H1 (cell line): ENCODE results near the gene GRPR. TPM values are rescaled to one million over a fixed set of nuclear protein-coding genes. Genes with fewer than 3 reads are reported as not detected.

Source experiments
- CTCF ChIA-PET: fragments of 300-600 bp; sonication (Branson Sonifier 250); formaldehyde crosslinking; loops from one replicate; lab custom pipeline; 2021; ENCODE audit not compliant: partially characterized antibody; lab: Charles Lee
- POLR2A ChIA-PET: fragments of 300-600 bp; sonication (Branson Sonifier 250); formaldehyde crosslinking; loops from one replicate; lab custom pipeline; 2021; ENCODE audit warnings: inconsistent platforms; ENCODE audit not compliant: partially characterized antibody; lab: Charles Lee
- DNase-seq, 2 experiments: peaks; one replicate each; pipeline versions ENCODE4 v3.0.0 to v3.0.0-alpha.2; 2010 to 2022; ENCODE audit warnings: low spot score in 2 of 2, low read depth in 1 of 2, mixed read lengths in 1 of 2
- FAIRE-seq: peaks from 2 replicates; lab custom pipeline; 2011; peaks lifted over from hg19 to GRCh38; lab: Jason Lieb, UNC
- H2AFZ ChIP-seq: 2 replicates; pipeline ENCODE4 v1.8.1; 2012; ENCODE audit warnings: low read length, inconsistent platforms
- H2AK5ac ChIP-seq: 2 replicates; pipeline ENCODE4 v1.6.1; 2013; ENCODE audit warnings: low read depth, low read length
- H2BK120ac ChIP-seq: replicated peaks from 2 replicates; pipeline ENCODE3; 2013; ENCODE audit warnings: low read depth, low read length, inconsistent platforms
- H2BK12ac ChIP-seq: 2 replicates; pipeline ENCODE4 v1.6.1; 2013; ENCODE audit warnings: low read depth, low read length
- H2BK15ac ChIP-seq: 2 replicates; pipeline ENCODE4 v1.6.1; 2013; ENCODE audit warnings: low read length
- H2BK20ac ChIP-seq: 2 replicates; pipeline ENCODE4 v1.6.1; 2013; ENCODE audit warnings: low read length
- H2BK5ac ChIP-seq: 2 replicates; pipeline ENCODE4 v1.6.1; 2013; ENCODE audit warnings: low read depth, low read length
- H3K14ac ChIP-seq: 2 replicates; pipeline ENCODE4 v1.6.1; 2013; ENCODE audit warnings: inconsistent platforms; ENCODE audit not compliant: insufficient read length
- H3K18ac ChIP-seq: 2 replicates; pipeline ENCODE4 v1.6.1; 2013; ENCODE audit warnings: low read length; ENCODE audit errors: extremely low read depth
- H3K23ac ChIP-seq: 2 replicates; pipeline ENCODE4 v1.6.1; 2013; ENCODE audit warnings: inconsistent platforms; ENCODE audit not compliant: insufficient read length
- H3K23me2 ChIP-seq: 2 replicates; pipeline ENCODE4 v1.6.1; 2013; ENCODE audit warnings: low read depth, low read length
- H3K27ac ChIP-seq: 2 replicates; pipeline ENCODE4 v1.6.1; 2011; ENCODE audit warnings: low read depth, low read length, inconsistent platforms
- H3K27me3 ChIP-seq, 4 experiments: replicated peaks in 1 of 4; 1 replicate in 1 of 4; 2 replicates in 3 of 4; pipeline versions ENCODE4 v1.6.1 to v1.8.1; 2011 to 2013; ENCODE audit warnings: low read length in 3 of 4, mild to moderate bottlenecking in 3 of 4, inconsistent platforms in 2 of 4, mixed read lengths in 2 of 4, moderate library complexity in 1 of 4; ENCODE audit not compliant: control insufficient read depth in 3 of 4, insufficient read depth in 3 of 4; ENCODE audit errors: extremely low read depth in 1 of 4
- H3K36me3 ChIP-seq, 4 experiments: 2 replicates each; pipeline versions ENCODE4 v1.6.1 to v1.8.1; 2011 to 2013; ENCODE audit warnings: mild to moderate bottlenecking in 4 of 4, low read length in 3 of 4, moderate library complexity in 2 of 4, control low read depth in 1 of 4, inconsistent platforms in 1 of 4; ENCODE audit not compliant: insufficient read depth in 4 of 4, control insufficient read depth in 2 of 4
- H3K4ac ChIP-seq: replicated peaks from 2 replicates; pipeline ENCODE3; 2013; ENCODE audit warnings: low read length, low read depth, mixed read lengths, inconsistent platforms; ENCODE audit not compliant: insufficient read length
- H3K4me1 ChIP-seq, 4 experiments: replicated peaks in 1 of 4; 1 replicate in 1 of 4; 2 replicates in 3 of 4; pipeline versions ENCODE4 v1.6.1 to v1.8.1; 2011 to 2013; ENCODE audit warnings: low read length in 3 of 4, inconsistent platforms in 2 of 4, mixed read lengths in 1 of 4; ENCODE audit not compliant: insufficient read depth in 4 of 4, control insufficient read depth in 3 of 4
- H3K4me2 ChIP-seq, 2 experiments: 2 replicates each; pipeline versions ENCODE4 v1.6.1 to v1.8.1; 2011 to 2013; ENCODE audit warnings: low read depth in 2 of 2, low read length in 2 of 2, control low read depth in 1 of 2, inconsistent platforms in 1 of 2, mild to moderate bottlenecking in 1 of 2; ENCODE audit not compliant: insufficient read depth in 1 of 2
- H3K4me3 ChIP-seq, 4 experiments: fragments of 200-600, 300-600 bp in 1 of 4; sonication (generic), shearing (Covaris generic), sonication (Bioruptor Twin) in 1 of 4; 2 replicates each; pipeline versions ENCODE4 v1.5.1 to v1.8.1; 2011 to 2016; ENCODE audit warnings: low read length in 4 of 4, low read depth in 3 of 4, control low read depth in 2 of 4, inconsistent platforms in 2 of 4, mild to moderate bottlenecking in 2 of 4, mixed read lengths in 1 of 4, moderate library complexity in 1 of 4; ENCODE audit not compliant: insufficient read depth in 2 of 4; ENCODE audit errors: extremely low read depth in 1 of 4
- H3K56ac ChIP-seq: replicated peaks from 2 replicates; pipeline ENCODE3; 2013; ENCODE audit warnings: low read depth, mild to moderate bottlenecking, mixed read lengths, low read length, inconsistent platforms; ENCODE audit not compliant: insufficient read length
- H3K79me1 ChIP-seq: 2 replicates; pipeline ENCODE4 v1.6.1; 2013; ENCODE audit warnings: low read depth, low read length, control low read depth
- H3K79me2 ChIP-seq, 2 experiments: 2 replicates each; pipeline versions ENCODE4 v1.6.1 to v1.8.1; 2012 to 2013; ENCODE audit warnings: low read length in 2 of 2, mild to moderate bottlenecking in 2 of 2, inconsistent platforms in 1 of 2; ENCODE audit not compliant: insufficient read depth in 2 of 2, control insufficient read depth in 1 of 2
- H3K9ac ChIP-seq, 4 experiments: replicated peaks in 1 of 4; 1 replicate in 1 of 4; 2 replicates in 3 of 4; pipeline versions ENCODE4 v1.6.1 to v1.8.1; 2011 to 2013; ENCODE audit warnings: low read depth in 3 of 4, low read length in 3 of 4, control low read depth in 2 of 4, mild to moderate bottlenecking in 2 of 4, moderate library complexity in 2 of 4, inconsistent platforms in 1 of 4; ENCODE audit errors: extremely low read depth in 1 of 4
- H3K9me3 ChIP-seq, 2 experiments: 2 replicates each; pipeline versions ENCODE4 v1.6.1 to v1.8.1; 2012 to 2013; ENCODE audit warnings: mild to moderate bottlenecking in 2 of 2, moderate library complexity in 2 of 2, control low read depth in 1 of 2, inconsistent platforms in 1 of 2, low read depth in 1 of 2, low read length in 1 of 2, mixed read lengths in 1 of 2; ENCODE audit not compliant: insufficient read depth in 2 of 2
- H4K20me1 ChIP-seq, 2 experiments: replicated peaks in 1 of 2; 2 replicates each; pipeline versions ENCODE3 to v1.8.1; 2011 to 2013; ENCODE audit warnings: inconsistent platforms in 2 of 2, low read length in 2 of 2, mild to moderate bottlenecking in 1 of 2; ENCODE audit not compliant: insufficient read depth in 2 of 2, control insufficient read depth in 1 of 2
- H4K5ac ChIP-seq: 2 replicates; pipeline ENCODE4 v1.6.1; 2013; ENCODE audit warnings: low read length, low read depth, mixed read lengths, inconsistent platforms; ENCODE audit not compliant: insufficient read length
- H4K8ac ChIP-seq: 2 replicates; pipeline ENCODE4 v1.8.0; 2013; ENCODE audit warnings: mild to moderate bottlenecking, moderate library complexity, low read length, inconsistent platforms; ENCODE audit not compliant: insufficient read depth; ENCODE audit errors: extremely low read depth
- H4K91ac ChIP-seq: replicated peaks from 2 replicates; pipeline ENCODE3; 2013; ENCODE audit warnings: low read length, mixed read lengths, inconsistent platforms; ENCODE audit not compliant: insufficient read length
- BCL11A ChIP-seq, 2 experiments: IDR thresholded peaks; one replicate each; pipeline ENCODE4 v1.6.1; 2011; ENCODE audit warnings: low read depth in 2 of 2, low read length in 2 of 2, mild to moderate bottlenecking in 2 of 2
- HDAC6 ChIP-seq: IDR thresholded peaks from one replicate; pipeline ENCODE4 v1.7.1; 2012; ENCODE audit warnings: low read depth, mild to moderate bottlenecking, inconsistent platforms, low read length, moderate library complexity
- RAD21 ChIP-seq, 2 experiments: IDR thresholded peaks in 1 of 2; conservative IDR thresholded peaks in 1 of 2; 2 replicates each; pipeline ENCODE4 v1.6.1; 2011; ENCODE audit warnings: low read depth in 2 of 2, low read length in 2 of 2, improper control_type of control experiment in 1 of 2, inconsistent platforms in 1 of 2, mild to moderate bottlenecking in 1 of 2, moderate library complexity in 1 of 2
- SIN3A ChIP-seq, 2 experiments: IDR thresholded peaks in 1 of 2; conservative IDR thresholded peaks in 1 of 2; 2 replicates each; pipeline ENCODE4 v1.6.1; 2011 to 2012; ENCODE audit warnings: low read length in 2 of 2, improper control_type of control experiment in 1 of 2, low read depth in 1 of 2, mild to moderate bottlenecking in 1 of 2
- TBP ChIP-seq: IDR thresholded peaks from 2 replicates; pipeline ENCODE4 v1.6.1; 2011; ENCODE audit warnings: low read depth, low read length, improper control_type of control experiment
- WGBS, 2 experiments: shearing (Covaris generic) in 1 of 2; methylation state at CpG; one replicate each; pipeline versions ENCODE4 v1.1.6 to v1.1.7; 2013 to 2015; ENCODE audit warnings: low lambda C conversion rate in 2 of 2, mixed read lengths in 2 of 2, inconsistent platforms in 1 of 2, low coverage in 1 of 2, missing lambda C conversion rate in 1 of 2; ENCODE audit not compliant: insufficient replicate concordance in 2 of 2, insufficient coverage in 1 of 2, insufficient read length in 1 of 2; ENCODE audit errors: extremely low coverage in 1 of 2, missing lambda C conversion rate in 1 of 2; 5-methylcytosine and 5-hydroxymethylcytosine counted together
- long read RNA-seq, 2 experiments: library from RNA in 1 of 2; library from capped mRNA in 1 of 2; stranded (forward); transcript quantifications; one replicate each; pipeline ENCODE4 v2.0.0, GENCODE V29; 2021; ENCODE audit warnings: inconsistent platforms in 1 of 2
- polyA minus RNA-seq, 3 experiments: library from RNA; depleted of rRNA, polyadenylated mRNA; stranded (reverse); fragments of >200 nt; gene quantifications; 1 replicate in 2 of 3; 2 replicates in 1 of 3; pipeline ENCODE4 v1.2.3, GENCODE V29; 2011
- polyA plus RNA-seq, 7 experiments: library from polyadenylated mRNA; depleted of rRNA in 3 of 7; stranded (reverse) in 5 of 7; unstranded in 2 of 7; fragments of >200 nt in 5 of 7; fragments of 200-250 nt in 2 of 7; gene quantifications; 1 replicate in 5 of 7; 2 replicates in 1 of 7; 4 replicates in 1 of 7; pipeline versions ENCODE4 v1.2.1 to v1.2.3, GENCODE V29; 2011 to 2013; ENCODE audit warnings: missing spikeins in 2 of 7, mixed read lengths in 2 of 7
- total RNA-seq: library from RNA; stranded (reverse); fragmentation: NEBNext Ultra II Directional; extraction: Animal tissue kit (Norgen Biotek cat#: 25700); gene quantifications from 2 replicates; pipeline ENCODE4 v1.2.1, GENCODE V29; 2021

The GRPR gene
- total RNA-seq (18.5 and 18.6 TPM in 2 replicates), polyA plus RNA-seq (2011; rRNA removed) (65.9 and 78.4 TPM in 2 replicates), polyA minus RNA-seq (2011; rRNA and poly(A)+ RNA removed) (208 and 277 TPM in 2 replicates)
- polyA plus RNA-seq (2011; cell fraction: cytosol; rRNA removed): 51.7 TPM
- 77.5 TPM for polyA plus RNA-seq (2011; cell fraction: nucleus; rRNA removed)
- 28.9 to 41.5 TPM (median 39.6 TPM) in 4 replicates for polyA plus RNA-seq (2012, experiment 1 of 2)
- 3.5 TPM for polyA plus RNA-seq (2012, experiment 2 of 2)
- 105 TPM for polyA plus RNA-seq (2013, experiment 1 of 2)
- 106 TPM for polyA plus RNA-seq (2013, experiment 2 of 2)
- polyA minus RNA-seq (2011; cell fraction: cytosol; rRNA and poly(A)+ RNA removed): 59.8 TPM
- 163 TPM for polyA minus RNA-seq (2011; cell fraction: nucleus; rRNA and poly(A)+ RNA removed)
- long read RNA-seq, experiment 1, partial matches to known transcripts: 1 of 4 reads
- long read RNA-seq, experiment 1, other reads (novel, unspliced or antisense): 1 of 4 reads
- long read RNA-seq, experiment 2, partial matches to known transcripts: 0 of 5 reads
- long read RNA-seq, experiment 2, other reads (novel, unspliced or antisense): 2 of 5 reads

DNA sequence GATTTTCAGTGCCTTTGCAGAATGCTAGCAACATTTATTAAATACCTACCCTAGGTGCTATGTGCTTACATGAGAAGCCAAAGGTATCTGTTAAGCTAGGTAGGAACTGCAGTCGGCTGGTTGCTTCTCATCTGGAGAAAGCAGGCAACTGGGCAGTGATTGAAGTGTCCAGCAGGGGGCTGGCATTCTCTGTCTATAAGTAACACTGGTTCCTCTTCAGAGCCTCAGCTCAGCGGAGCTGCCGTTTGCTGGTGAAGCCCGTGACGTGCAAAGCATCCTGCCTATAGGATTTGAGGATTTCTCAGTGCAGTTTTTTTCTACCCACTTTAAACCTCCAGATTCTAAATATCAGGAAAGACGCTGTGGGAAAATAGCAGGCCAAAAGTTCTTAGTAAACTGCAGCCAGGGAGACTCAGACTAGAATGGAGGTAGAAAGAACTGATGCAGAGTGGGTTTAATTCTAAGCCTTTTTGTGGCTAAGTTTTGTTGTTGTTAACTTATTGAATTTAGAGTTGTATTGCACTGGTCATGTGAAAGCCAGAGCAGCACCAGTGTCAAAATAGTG, at the start of gene GRPR:
Gene GRPR (plus strand): TSS at position 344 of the 565 bp plus-strand sequence. CDS start 389 bp downstream, outside the sequence.
- Histone ChIP-seq H2BK5ac (peak within 1 kb of the TSS; percentile 71; the same call in 1 of the 2 replicates), H3K4ac (no peak within 1 kb of the TSS), H3K27me3 (no peaks in the 10 kb centered on the region), H3K14ac (no peak within 1 kb of the TSS), H2AK5ac (no peak within 1 kb of the TSS), H3K4me3 (peak within 1 kb of the TSS; percentile 54 to 99 (median 66)), H3K36me3 (peaks cover 0 to 25% (median 0%) of the 10 kb centered on the region in 4 experiments; a peak in 2 of 8 replicates), H3K9ac (peak within 1 kb of the TSS in 1 of 4 experiments; percentile 12; a peak in 1 of 7 replicates), H2BK12ac (peak within 1 kb of the TSS; percentile 68; the same call in 1 of the 2 replicates), H4K20me1 (no peaks in the 10 kb centered on the region), H4K5ac (peak within 1 kb of the TSS; percentile 74), H3K4me1 (peaks cover 0 to 6% (median 0%) of the 10 kb centered on the region in 4 experiments; a peak in 3 of 7 replicates), H3K23ac (no peak within 1 kb of the TSS), H3K23me2 (0 out of 2 replicates have a peak, but pooled peaks cover 2% of the 10 kb centered on the region), H2BK15ac (no peak within 1 kb of the TSS), H3K79me1 (no peaks in the 10 kb centered on the region), H3K4me2 (peak within 1 kb of the TSS; percentile 66 to 81), H4K91ac (peak within 1 kb of the TSS; percentile 75), H4K8ac (no peak within 1 kb of the TSS), H3K27ac (no peak within 1 kb of the TSS; the same call in 1 of the 2 replicates), H2BK120ac (peak within 1 kb of the TSS; percentile 79), H3K56ac (no peak within 1 kb of the TSS), H3K79me2 (peaks cover 25 to 48% of the 10 kb centered on the region in 2 experiments), H3K9me3 (peaks cover 3 to 6% of the 10 kb centered on the region in 2 experiments; a peak in 2 of 4 replicates), H3K18ac (peak within 1 kb of the TSS; percentile 78), H2AFZ (no peak within 1 kb of the TSS), H2BK20ac (peak within 1 kb of the TSS; percentile 89)
- DNase-seq (peak; percentile 70 to 72), FAIRE-seq (peak; percentile 100)
- POLR2A ChIA-PET: no interaction called here
- WGBS, 2 experiments: 7% methylated on average over 6 of the region's 6 CpGs; no CpG with 5 or more reads in 1 of the 2 experiments
- CTCF ChIA-PET: interaction anchor here (0.5 to 2.7 kb wide), 8 partner anchors 11 to 503 kb away, joined by 3 to 12 read pairs (median 4); no protein-coding TSS in a partner anchor
- no peak for TF ChIP-seq HDAC6
- 0 out of 2 replicates have a peak, but pooled peaks have one; percentile 46 for TF ChIP-seq TBP
- peak; percentile 72 to 80 for TF ChIP-seq RAD21 (IDR thresholded peaks at IDR 0.05 in 1 of 2, conservative IDR thresholded peaks at IDR 0.05 in 1 of 2; ENCODE audit: low read depth in 2 of 2, low read length in 2 of 2)
- no peak for TF ChIP-seq BCL11A (IDR thresholded peaks at IDR 0.05; ENCODE audit: low read depth in 2 of 2, low read length in 2 of 2)
- TF ChIP-seq SIN3A (conservative IDR thresholded peaks at IDR 0.05 in 1 of 2, IDR thresholded peaks at IDR 0.05 in 1 of 2; ENCODE audit: low read depth in 1 of 2, low read length in 2 of 2): 0 out of 4 replicates have a peak, but pooled peaks of 1 of the 2 experiments have one; percentile 46
